Measurements from ENCODE around the gene RNU7-1. TPM values are rescaled to one million over a fixed set of nuclear protein-coding genes. Genes with fewer than 3 reads are reported as not detected.

Gene RNU7-1
- polyA plus RNA-seq, 1 experiment, result not detected

DNA sequence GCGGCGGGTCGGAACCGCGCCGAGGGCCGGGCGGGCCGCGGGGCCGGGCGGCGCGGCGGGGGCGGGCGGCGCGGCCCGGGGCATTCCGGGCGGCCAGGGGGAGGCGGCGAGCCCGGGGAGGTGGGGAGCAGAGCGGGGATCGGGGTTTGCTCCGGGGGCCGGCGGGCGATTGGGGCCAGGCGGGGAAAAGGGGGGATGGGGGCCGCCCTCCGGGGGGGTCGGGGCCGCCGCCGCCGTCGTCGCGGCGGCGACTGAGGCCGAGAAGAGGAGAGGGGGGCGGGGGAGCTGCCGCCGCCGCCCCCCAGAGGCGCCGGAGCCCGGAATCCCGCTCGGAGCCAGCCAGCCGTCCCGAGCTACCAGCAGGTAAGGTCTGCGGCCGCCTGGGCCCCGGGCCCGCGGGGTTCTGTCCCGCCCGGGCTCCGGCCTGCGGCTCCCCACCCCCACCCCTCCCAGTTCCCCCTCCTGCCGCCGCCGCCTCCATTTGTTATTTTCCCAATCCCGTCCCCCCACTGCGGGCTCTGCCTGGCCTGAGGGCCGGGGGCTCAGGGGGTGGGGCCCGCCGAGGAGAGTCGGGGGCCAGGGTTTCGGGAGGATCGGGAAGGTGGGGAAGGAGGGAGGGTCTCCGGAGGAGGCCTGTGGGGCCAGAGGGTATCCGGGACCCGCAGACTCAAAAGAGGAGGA, 15.5 kb upstream of the RNU7-1 start:
- TF ChIP-seq, protein P1, sequence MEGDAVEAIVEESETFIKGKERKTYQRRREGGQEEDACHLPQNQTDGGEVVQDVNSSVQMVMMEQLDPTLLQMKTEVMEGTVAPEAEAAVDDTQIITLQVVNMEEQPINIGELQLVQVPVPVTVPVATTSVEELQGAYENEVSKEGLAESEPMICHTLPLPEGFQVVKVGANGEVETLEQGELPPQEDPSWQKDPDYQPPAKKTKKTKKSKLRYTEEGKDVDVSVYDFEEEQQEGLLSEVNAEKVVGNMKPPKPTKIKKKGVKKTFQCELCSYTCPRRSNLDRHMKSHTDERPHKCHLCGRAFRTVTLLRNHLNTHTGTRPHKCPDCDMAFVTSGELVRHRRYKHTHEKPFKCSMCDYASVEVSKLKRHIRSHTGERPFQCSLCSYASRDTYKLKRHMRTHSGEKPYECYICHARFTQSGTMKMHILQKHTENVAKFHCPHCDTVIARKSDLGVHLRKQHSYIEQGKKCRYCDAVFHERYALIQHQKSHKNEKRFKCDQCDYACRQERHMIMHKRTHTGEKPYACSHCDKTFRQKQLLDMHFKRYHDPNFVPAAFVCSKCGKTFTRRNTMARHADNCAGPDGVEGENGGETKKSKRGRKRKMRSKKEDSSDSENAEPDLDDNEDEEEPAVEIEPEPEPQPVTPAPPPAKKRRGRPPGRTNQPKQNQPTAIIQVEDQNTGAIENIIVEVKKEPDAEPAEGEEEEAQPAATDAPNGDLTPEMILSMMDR (IDR thresholded peaks at IDR 0.05; ENCODE audit: insufficient read depth, low read depth, low read length), result no peak
- POLR2A ChIA-PET, result interaction anchor here (0.6 to 1.1 kb wide), 2 partner anchors 10 to 240 kb away, joined by 6 read pairs; no protein-coding TSS in a partner anchor
- CTCF ChIA-PET, result interaction anchor here (1.1 to 1.9 kb wide), 3 partner anchors 9 to 59 kb away, joined by 3 to 11 read pairs (median 3); no protein-coding TSS in a partner anchor
- peak overlapping the region; percentile 55 for H3K4me3 ChIP-seq (ENCODE audit: low read depth, low read length)
- no peaks in the 10 kb centered on the region for H3K27me3 ChIP-seq (ENCODE audit: control insufficient read depth, insufficient read depth, low read length)
- no peak for DNase-seq (ENCODE audit: low read depth)
- H3K36me3 ChIP-seq (ENCODE audit: control insufficient read depth, insufficient read depth, low read length), result peaks cover 2% of the 10 kb centered on the region

DNA sequence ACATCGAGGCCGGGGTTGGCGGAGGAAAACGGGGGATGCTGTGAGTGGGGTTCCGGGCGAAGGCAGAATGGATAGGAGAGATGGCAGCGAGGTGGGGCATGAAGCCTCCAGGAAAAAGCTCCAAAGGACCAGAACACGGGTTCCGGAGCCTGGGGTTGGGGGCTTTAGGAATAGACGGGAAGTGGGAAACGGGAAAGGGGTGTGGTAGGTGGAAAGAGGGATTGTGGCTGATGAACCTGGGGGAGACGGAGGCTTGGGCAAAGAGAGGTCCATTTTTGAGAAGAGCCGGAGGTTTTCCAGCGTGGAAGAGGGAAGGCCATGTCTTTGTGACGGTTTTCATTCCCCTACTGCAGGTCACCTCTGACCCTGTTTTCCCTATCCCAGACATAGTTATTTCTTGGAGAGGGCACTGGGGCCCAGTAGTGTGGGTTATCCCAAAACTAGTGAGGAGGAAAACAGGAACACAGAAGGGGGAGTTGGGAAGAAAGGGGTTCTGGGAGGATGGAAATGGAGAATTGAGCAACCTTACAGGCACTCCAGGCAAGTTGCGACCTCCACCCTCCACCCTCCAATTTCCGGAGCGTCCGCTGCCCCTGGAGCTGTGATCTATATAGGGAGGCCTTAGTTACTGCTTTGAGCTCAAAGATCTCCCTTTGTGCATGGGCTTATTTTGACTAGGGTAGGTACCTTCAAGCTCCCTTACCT, 14.8 kb upstream of the RNU7-1 start:
- DNase-seq (ENCODE audit: low read depth), result no peak
- ChIA-PET CTCF (interaction anchor here (1.0 to 1.9 kb wide), 6 partner anchors 9 to 60 kb away, joined by 3 to 11 read pairs (median 3); partner anchors contain the start of genes C12orf57 and RNU7-1), POLR2A (interaction anchor here (0.5 to 1.1 kb wide), 3 partner anchors 9 to 240 kb away, joined by 3 to 6 read pairs (median 6); partner anchors contain the start of gene LPCAT3)
- Histone ChIP-seq H3K27me3 (ENCODE audit: control insufficient read depth, insufficient read depth, low read length) (no peaks in the 10 kb centered on the region), H3K4me3 (ENCODE audit: low read depth, low read length) (peak overlapping the region; percentile 55), H3K36me3 (ENCODE audit: control insufficient read depth, insufficient read depth, low read length) (peaks cover under 1% of the 10 kb centered on the region)
- TF ChIP-seq, protein P1 (IDR thresholded peaks at IDR 0.05; ENCODE audit: insufficient read depth, low read depth, low read length), result no peak

DNA sequence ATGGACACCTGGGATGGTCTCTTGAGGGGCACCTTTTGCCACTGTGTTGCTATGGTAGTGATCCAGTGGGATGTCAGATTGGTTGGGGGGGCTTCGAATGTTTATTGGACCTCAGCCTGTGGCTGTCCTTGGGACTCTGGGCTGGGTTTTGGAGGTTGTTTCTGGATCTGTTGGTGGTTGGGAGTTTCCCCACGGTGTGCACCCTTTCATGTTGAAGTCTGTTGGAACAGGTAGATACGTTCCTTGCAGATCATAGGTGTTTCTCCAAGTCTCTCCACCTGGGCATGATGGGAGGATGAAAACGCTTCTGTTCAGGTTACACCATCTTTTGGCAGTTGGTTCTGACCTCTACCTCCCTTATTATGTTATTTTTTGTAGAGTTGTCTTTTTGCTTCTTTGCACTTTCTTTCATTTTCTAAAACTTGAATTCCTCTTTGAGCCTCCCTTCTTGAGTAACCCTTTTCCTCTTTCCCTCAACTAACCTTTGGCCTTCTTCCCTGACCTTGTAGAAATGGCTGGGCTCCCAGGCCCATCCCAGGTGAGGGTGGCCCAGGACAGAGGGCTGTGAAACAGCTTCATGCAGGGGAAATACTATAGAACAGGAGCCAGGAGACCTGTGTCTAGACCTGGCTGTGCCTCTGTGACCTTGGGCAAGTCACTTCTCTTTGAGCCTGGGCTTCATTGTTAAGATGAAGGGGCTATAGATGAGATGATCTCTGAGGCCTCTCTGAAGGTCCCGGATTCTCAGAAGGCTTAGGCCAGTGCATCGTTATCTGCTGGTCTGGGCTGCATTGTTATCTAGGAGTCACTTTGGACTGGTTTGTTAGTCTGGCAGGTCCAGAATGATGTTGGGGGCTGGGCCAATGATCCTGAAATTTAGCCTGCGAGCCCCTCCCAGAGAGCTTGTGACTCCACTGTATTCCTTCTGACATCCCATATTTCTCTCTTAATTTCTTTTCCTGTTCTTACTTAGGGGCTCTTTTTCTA, 13.9 kb upstream of the RNU7-1 start:
- peaks cover 9% of the 10 kb centered on the region for H3K36me3 ChIP-seq (ENCODE audit: control insufficient read depth, insufficient read depth, low read length)
- ChIA-PET POLR2A (interaction anchor here (1.1 kb wide), 1 partner anchor 8 kb away, joined by 6 read pairs; no protein-coding TSS in a partner anchor), CTCF (interaction anchor here (0.5 to 1.9 kb wide), 7 partner anchors 8 to 60 kb away, joined by 3 to 11 read pairs (median 3); partner anchors contain the start of genes C12orf57 and RNU7-1)
- DNase-seq (ENCODE audit: low read depth), result no peak
- no peaks in the 10 kb centered on the region for H3K27me3 ChIP-seq (ENCODE audit: control insufficient read depth, insufficient read depth, low read length)
- TF ChIP-seq, protein P1 (IDR thresholded peaks at IDR 0.05; ENCODE audit: insufficient read depth, low read depth, low read length), result no peak
- H3K4me3 ChIP-seq (ENCODE audit: low read depth, low read length), result peak overlapping the region; percentile 55

DNA sequence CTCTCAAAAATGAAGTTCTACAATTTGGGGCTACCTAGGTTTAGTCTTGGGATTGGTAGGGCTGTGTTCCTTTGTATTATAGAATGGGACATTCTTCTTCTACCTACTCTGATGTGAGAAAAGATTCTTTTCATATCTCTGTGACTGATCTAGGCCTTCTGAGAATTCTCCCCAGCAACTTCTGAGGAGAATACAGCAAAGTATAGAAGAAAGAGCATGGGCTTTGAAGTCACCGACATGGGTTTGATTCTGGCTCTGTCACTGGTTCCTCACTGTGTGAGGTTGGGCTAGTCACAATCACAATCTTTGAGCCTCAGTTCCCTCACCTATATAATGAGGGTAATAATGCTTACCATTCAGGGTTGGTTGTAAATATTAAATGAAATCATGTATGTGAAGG, 10.8 kb upstream of the RNU7-1 start:
- Histone ChIP-seq H3K27me3 (ENCODE audit: control insufficient read depth, insufficient read depth, low read length) (no peaks in the 10 kb centered on the region), H3K36me3 (ENCODE audit: control insufficient read depth, insufficient read depth, low read length) (peaks cover 26% of the 10 kb centered on the region), H3K4me3 (ENCODE audit: low read depth, low read length) (no peak overlapping the region)
- no peak for DNase-seq (ENCODE audit: low read depth)
- POLR2A ChIA-PET, result no interaction called here
- TF ChIP-seq, protein P1 (IDR thresholded peaks at IDR 0.05; ENCODE audit: insufficient read depth, low read depth, low read length), result no peak
- CTCF ChIA-PET, result interaction anchor here (1.0 to 1.3 kb wide), 3 partner anchors 41 to 177 kb away, joined by 3 to 4 read pairs (median 3); partner anchors contain the start of genes C1RL and SPSB2

Data from BJ (cell line).